ENCODE results near the gene TRAPPC10. TPM values are rescaled to one million over a fixed set of nuclear protein-coding genes. Genes with fewer than 3 reads are reported as not detected.

Gene TRAPPC10
- polyA plus RNA-seq, 1 of the 3 experiments (the other 2 are of a cell fraction) = 17.5 TPM

DNA sequence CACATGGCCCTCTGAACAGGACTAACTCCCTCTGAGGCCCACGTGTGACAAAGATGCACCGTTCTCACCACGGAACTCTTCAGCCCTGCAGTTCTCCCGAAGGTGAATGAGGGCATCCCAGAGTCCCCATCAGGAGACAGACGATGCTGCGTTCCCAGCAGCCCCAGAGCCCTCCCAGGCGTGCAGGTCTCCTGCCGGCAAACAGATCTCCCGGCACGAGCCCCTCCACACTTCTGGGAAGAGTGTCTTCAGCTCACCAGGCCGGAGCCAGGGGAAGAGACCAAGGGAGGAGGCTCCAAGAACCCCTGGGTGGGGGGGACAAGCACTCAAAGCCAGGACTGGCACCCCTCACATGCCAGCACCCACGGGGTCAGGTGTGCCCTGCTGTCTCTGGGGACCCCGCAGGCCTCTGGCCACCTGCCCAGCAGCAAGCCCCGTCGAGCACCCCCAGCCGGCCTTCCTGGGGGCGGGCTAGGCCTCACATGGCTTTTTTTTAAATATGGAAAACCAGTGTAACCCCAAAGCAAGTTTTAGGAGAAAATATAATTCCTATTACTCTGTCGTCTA lies 45.1 kb upstream of the TRAPPC10 start:
- ChIA-PET POLR2A (no interaction called here), CTCF (no interaction called here)
- DNase-seq = no peak
- no peaks in the 10 kb centered on the region for H3K27me3 ChIP-seq (ENCODE audit: insufficient read depth)
- H3K36me3 ChIP-seq (replicated peaks in 1 of 2; ENCODE audit: control insufficient read depth in 1 of 2, insufficient read depth in 2 of 2, low read length in 1 of 2) = peaks cover 5 to 40% of the 10 kb centered on the region in 2 experiments
- TF ChIP-seq, protein P1, sequence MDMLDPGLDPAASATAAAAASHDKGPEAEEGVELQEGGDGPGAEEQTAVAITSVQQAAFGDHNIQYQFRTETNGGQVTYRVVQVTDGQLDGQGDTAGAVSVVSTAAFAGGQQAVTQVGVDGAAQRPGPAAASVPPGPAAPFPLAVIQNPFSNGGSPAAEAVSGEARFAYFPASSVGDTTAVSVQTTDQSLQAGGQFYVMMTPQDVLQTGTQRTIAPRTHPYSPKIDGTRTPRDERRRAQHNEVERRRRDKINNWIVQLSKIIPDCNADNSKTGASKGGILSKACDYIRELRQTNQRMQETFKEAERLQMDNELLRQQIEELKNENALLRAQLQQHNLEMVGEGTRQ (IDR thresholded peaks at IDR 0.05; ENCODE audit: borderline replicate concordance, low read depth, low read length) = no peak
- TF ChIP-seq EZH2phosphoT487 (IDR thresholded peaks at IDR 0.05; ENCODE audit: borderline replicate concordance, low read depth) = no peak
- TF ChIP-seq RFX5 (IDR thresholded peaks at IDR 0.05; ENCODE audit: low read length) = no peak
- no peak for TF ChIP-seq TAF1 (IDR thresholded peaks at IDR 0.05; ENCODE audit: borderline replicate concordance, low read depth, low read length)
- TF ChIP-seq CHD2 (IDR thresholded peaks at IDR 0.05; ENCODE audit: low read length, partially characterized antibody) = no peak
- no peak for TF ChIP-seq SMC3 (IDR thresholded peaks at IDR 0.05; ENCODE audit: low read depth, low read length)
- TF ChIP-seq, protein P2, sequence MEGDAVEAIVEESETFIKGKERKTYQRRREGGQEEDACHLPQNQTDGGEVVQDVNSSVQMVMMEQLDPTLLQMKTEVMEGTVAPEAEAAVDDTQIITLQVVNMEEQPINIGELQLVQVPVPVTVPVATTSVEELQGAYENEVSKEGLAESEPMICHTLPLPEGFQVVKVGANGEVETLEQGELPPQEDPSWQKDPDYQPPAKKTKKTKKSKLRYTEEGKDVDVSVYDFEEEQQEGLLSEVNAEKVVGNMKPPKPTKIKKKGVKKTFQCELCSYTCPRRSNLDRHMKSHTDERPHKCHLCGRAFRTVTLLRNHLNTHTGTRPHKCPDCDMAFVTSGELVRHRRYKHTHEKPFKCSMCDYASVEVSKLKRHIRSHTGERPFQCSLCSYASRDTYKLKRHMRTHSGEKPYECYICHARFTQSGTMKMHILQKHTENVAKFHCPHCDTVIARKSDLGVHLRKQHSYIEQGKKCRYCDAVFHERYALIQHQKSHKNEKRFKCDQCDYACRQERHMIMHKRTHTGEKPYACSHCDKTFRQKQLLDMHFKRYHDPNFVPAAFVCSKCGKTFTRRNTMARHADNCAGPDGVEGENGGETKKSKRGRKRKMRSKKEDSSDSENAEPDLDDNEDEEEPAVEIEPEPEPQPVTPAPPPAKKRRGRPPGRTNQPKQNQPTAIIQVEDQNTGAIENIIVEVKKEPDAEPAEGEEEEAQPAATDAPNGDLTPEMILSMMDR (IDR thresholded peaks at IDR 0.05) = no peak
- no peak overlapping the region for H3K4me2 ChIP-seq
- no peaks in the 10 kb centered on the region for H3K9me3 ChIP-seq
- H4K20me1 ChIP-seq (ENCODE audit: insufficient read depth) = no peaks in the 10 kb centered on the region
- no peak overlapping the region for H3K4me3 ChIP-seq (ENCODE audit: low read depth in 2 of 2, low read length in 1 of 2)
- H3F3A ChIP-seq (replicated peaks; ENCODE audit: insufficient read depth) = no peaks in the 10 kb centered on the region
- no peak overlapping the region for H2AFZ ChIP-seq (ENCODE audit: low read depth)
- no peaks in the 10 kb centered on the region for H3K79me2 ChIP-seq (ENCODE audit: insufficient read depth)
- no peak overlapping the region for H3K27ac ChIP-seq (ENCODE audit: low read depth in 2 of 2, low read length in 1 of 2)
- H3K9me2 ChIP-seq = no peaks in the 10 kb centered on the region
- no peak overlapping the region for H3K9ac ChIP-seq
- H3K4me1 ChIP-seq (ENCODE audit: control insufficient read depth in 1 of 2, insufficient read depth in 2 of 2, low read depth in 1 of 2, low read length in 1 of 2) = no peaks in the 10 kb centered on the region; a peak in 1 of 4 replicates
- 94% methylated on average over 6 of the region's 18 CpGs for WGBS (ENCODE audit: low lambda C conversion rate)

DNA sequence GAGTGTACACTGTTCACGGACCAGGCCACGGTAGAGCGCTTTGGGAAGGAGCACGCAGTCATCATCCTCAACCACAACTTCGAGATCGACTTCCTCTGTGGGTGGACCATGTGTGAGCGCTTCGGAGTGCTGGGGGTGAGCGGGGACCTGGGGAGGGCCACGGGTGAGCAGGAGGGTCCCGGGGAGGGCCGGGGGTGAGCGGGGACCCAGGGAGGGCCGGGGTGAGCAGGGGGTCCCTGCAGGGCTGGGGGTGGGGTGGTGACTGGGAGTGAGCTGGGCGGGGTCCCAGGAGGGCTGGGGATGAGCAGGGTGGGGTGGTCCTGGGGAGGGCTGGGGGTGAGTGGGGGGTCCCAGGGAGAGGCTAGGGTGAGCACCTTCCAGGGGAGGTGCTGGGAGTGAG lies 44.1 kb upstream of the TRAPPC10 start:
- Histone ChIP-seq H3K9me3 (no peaks in the 10 kb centered on the region), H4K20me1 (ENCODE audit: insufficient read depth) (no peaks in the 10 kb centered on the region), H3K79me2 (ENCODE audit: insufficient read depth) (no peaks in the 10 kb centered on the region), H3K4me2 (no peak overlapping the region), H3K27ac (ENCODE audit: low read depth in 2 of 2, low read length in 1 of 2) (no peak overlapping the region), H2AFZ (ENCODE audit: low read depth) (no peak overlapping the region), H3K9ac (no peak overlapping the region), H3K36me3 (replicated peaks in 1 of 2; ENCODE audit: control insufficient read depth in 1 of 2, insufficient read depth in 2 of 2, low read length in 1 of 2) (peaks cover 0 to 45% of the 10 kb centered on the region in 2 experiments), H3K4me3 (ENCODE audit: low read depth in 2 of 2, low read length in 1 of 2) (no peak overlapping the region), H3K9me2 (no peaks in the 10 kb centered on the region), H3K27me3 (ENCODE audit: insufficient read depth) (no peaks in the 10 kb centered on the region), H3F3A (replicated peaks; ENCODE audit: insufficient read depth) (no peaks in the 10 kb centered on the region), H3K4me1 (ENCODE audit: control insufficient read depth in 1 of 2, insufficient read depth in 2 of 2, low read depth in 1 of 2, low read length in 1 of 2) (no peaks in the 10 kb centered on the region; a peak in 1 of 4 replicates)
- DNase-seq = no peak
- POLR2A ChIA-PET = no interaction called here
- CTCF ChIA-PET = interaction anchor here (1.8 kb wide), 1 partner anchor 157 kb away, joined by 8 read pairs; no protein-coding TSS in a partner anchor
- WGBS (ENCODE audit: low lambda C conversion rate) = 95% methylated on average over 14 of the region's 15 CpGs
- TF ChIP-seq, protein P3, sequence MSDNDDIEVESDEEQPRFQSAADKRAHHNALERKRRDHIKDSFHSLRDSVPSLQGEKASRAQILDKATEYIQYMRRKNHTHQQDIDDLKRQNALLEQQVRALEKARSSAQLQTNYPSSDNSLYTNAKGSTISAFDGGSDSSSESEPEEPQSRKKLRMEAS (IDR thresholded peaks at IDR 0.05; ENCODE audit: low read depth) = no peak
- TF ChIP-seq FOSL2 (IDR thresholded peaks at IDR 0.05; ENCODE audit: borderline replicate concordance, low read depth) = no peak
- TF ChIP-seq, protein P4, sequence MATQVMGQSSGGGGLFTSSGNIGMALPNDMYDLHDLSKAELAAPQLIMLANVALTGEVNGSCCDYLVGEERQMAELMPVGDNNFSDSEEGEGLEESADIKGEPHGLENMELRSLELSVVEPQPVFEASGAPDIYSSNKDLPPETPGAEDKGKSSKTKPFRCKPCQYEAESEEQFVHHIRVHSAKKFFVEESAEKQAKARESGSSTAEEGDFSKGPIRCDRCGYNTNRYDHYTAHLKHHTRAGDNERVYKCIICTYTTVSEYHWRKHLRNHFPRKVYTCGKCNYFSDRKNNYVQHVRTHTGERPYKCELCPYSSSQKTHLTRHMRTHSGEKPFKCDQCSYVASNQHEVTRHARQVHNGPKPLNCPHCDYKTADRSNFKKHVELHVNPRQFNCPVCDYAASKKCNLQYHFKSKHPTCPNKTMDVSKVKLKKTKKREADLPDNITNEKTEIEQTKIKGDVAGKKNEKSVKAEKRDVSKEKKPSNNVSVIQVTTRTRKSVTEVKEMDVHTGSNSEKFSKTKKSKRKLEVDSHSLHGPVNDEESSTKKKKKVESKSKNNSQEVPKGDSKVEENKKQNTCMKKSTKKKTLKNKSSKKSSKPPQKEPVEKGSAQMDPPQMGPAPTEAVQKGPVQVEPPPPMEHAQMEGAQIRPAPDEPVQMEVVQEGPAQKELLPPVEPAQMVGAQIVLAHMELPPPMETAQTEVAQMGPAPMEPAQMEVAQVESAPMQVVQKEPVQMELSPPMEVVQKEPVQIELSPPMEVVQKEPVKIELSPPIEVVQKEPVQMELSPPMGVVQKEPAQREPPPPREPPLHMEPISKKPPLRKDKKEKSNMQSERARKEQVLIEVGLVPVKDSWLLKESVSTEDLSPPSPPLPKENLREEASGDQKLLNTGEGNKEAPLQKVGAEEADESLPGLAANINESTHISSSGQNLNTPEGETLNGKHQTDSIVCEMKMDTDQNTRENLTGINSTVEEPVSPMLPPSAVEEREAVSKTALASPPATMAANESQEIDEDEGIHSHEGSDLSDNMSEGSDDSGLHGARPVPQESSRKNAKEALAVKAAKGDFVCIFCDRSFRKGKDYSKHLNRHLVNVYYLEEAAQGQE (IDR thresholded peaks at IDR 0.05; ENCODE audit: low read depth, low read length) = no peak
- TF ChIP-seq, protein P1 (IDR thresholded peaks at IDR 0.05; ENCODE audit: borderline replicate concordance, low read depth, low read length) = no peak
- no peak for TF ChIP-seq TEAD4 (IDR thresholded peaks at IDR 0.05; ENCODE audit: borderline replicate concordance, insufficient read depth)
- no peak for TF ChIP-seq GABPA (IDR thresholded peaks at IDR 0.05; ENCODE audit: low read depth)
- TF ChIP-seq, protein P5, sequence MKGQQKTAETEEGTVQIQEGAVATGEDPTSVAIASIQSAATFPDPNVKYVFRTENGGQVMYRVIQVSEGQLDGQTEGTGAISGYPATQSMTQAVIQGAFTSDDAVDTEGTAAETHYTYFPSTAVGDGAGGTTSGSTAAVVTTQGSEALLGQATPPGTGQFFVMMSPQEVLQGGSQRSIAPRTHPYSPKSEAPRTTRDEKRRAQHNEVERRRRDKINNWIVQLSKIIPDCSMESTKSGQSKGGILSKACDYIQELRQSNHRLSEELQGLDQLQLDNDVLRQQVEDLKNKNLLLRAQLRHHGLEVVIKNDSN (IDR thresholded peaks at IDR 0.05; ENCODE audit: borderline replicate concordance, low read depth) = no peak
- no peak for TF ChIP-seq ELF1 (IDR thresholded peaks at IDR 0.05)
- TF ChIP-seq, protein P2 (IDR thresholded peaks at IDR 0.05) = no peak
- no peak for TF ChIP-seq TAF1 (IDR thresholded peaks at IDR 0.05; ENCODE audit: borderline replicate concordance, low read depth, low read length)
